NCI-H446 (cell line): ENCODE measurements around the gene KRT75.

ENCODE experiments used
- DNase-seq, 2 experiments: peaks; one replicate each; lab custom pipeline; 2025; lab: John Stamatoyannopoulos, UW

The KRT75 gene

DNA sequence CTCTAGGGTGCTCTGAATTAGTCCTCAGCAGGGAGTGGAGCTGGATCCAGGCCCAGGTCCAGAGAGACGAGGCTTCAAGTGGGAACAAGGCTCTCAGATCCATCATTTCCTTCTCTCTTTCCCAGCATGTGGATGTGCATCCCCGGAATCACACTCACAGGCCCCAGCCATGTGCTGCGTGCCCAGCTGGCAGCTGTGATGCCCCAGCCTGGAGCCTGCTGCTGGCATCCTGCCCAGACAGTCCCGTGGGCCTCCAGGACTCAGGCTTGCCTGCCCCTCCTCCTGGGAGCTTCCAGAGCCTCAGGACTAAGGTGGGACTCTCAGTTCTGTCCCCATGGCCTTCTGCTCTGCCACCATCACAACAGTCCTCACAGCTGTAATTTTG lies 42.6 kb downstream of the KRT75 start:
- peak; percentile 92 for DNase-seq

DNA sequence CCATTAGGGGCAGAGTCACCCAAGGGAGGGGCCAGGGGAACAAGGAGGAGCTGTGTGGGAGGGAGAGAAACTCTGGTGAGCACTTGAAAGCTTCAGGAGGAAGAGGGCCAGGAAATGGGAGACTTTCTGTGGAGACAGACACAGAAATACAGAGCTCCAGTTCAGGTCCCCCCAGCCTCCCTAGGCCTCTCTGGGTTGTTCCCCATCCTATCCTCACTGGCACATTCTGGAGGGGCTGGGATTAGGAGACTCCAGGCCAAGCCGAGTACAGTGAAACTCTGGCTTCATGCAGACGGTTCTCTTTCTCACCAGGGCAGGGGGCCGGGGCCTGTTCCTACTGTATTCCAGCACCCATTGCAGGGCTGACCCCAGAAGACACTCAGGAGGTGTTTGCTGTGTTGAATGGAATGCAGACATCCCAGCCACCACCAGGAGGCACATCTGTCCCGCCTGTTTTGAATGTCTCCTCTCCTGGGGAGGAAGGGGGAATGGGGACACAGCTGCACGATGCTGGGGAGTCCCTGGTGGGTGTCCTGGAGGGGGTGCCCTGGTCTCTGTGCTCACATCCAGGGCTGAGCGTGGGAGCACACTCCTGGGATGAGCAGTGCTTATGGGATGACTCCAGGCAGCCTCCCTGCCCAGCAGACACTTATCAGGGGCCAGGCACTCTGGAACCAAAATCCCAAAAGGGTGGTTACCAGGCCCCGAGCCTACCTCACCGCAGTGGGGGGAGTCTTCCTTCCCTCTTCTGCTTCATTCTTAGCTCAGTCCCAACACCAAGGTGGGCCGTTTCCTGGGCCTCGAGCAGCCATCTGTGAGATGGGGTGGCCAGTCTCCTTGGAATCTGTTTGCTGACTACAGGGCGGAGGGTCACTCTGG lies 43.2 kb downstream of the KRT75 start:
- DNase-seq, result no peak

DNA sequence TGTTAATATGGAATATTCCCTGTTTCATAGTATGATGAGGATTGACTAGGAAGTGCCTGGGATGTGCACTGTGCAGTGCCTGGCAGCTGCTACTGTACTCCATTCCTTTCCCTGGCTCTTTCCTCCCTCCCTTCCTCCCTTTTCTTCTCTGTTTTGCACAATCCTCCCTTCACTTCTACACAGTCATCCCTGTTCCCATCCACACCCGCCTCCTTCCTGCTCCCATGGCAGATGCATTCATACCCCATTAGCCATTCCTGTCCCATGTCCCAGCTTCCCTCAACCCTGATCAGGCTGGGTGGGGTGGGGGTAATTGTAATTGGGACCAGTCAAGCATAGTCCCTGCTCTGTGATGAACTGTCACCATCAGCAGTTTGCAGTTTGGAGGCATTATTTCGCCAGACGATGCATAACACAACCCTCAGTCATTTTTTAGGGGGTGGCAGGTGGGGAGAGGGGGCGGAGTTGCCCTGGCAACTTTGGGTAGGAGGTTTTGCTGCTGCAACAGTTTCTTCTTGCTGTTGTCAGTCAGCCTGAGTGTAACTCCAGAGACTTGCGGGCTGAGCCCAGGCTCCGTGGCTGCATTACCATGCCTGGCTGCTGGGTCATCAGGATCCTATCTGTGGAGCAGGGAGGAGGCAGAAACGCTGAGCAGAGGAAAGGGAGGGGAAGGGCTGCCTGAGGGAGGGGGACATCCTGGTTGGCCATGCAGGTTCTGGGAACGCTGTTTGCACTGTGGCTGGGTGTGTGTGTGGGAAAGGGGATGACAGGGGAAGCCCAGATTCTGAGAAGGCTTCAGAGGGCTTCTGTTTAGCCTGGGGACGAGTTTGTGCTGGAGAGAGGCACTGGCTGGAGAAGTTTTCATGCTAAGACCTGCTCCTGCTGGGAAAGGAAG lies 44.6 kb downstream of the KRT75 start:
- no peak for DNase-seq

DNA sequence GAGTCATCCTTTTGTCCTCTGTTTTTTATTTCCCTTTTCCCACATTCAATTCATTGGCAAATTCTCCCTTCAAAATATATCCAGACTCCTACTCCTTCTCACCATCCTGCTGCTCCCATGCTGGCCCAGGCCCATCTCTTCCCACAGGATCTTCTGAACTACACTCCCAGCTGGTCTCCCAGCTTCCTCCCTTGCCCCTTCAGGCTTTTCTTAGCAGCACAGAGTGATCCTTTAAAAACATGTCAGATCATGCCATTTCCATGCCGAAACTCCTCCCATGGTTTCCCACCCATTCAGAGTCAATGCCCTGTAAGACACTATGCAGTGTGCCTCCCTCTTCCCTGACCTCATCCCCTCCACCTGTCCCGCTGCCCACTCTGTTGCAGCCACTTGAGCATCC lies 46.3 kb downstream of the KRT75 start:
- peak in 1 of 2 experiments; percentile 42 for DNase-seq

DNA sequence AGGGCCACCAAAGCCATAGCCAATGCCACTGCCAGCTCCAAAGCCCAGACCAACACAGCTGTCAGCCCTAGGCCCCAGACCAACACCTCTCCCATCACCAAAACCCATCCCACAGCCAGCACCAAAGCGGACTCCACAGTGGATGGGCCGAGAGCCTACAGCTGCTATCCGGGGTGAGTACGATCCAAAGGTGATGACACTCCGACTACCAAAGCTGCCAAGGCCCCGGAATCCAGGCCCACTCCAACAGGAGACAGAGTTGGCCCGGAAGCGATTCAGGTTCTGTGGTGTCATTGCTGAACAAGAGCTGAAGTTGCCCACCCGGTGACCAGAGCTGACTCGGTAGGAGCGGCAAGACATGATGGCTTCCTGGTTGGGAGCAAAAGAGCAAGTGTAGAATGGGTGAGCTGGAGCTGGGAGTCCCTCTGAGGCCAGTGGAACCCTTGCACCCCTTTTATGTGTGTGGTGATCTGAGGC lies 48.9 kb downstream of the KRT75 start, which contains the start of gene KRT84:
TSS of gene KRT84 (minus strand) at position 427 of the 477 bp plus-strand sequence. CDS start at position 360, 67 bp downstream.
- no peak for DNase-seq

DNA sequence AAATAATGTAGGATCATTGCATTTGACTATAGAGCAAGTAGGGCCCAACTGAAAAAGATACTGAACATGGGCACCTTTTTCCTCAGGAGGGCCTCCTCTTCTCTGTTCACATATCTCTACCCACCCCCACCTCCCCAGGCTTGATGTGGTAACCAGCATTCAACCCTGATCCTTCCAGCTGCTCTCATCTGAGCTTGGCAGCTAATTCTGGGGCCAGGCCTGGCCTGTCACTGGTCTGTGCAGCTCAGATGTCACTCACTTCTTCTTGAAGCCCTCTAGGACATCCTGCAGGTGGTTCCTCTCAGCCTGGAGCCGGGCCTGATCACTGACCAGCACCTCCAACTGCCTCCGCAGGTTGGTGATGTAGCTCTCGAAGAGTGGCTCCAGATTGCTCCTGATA lies 50.8 kb downstream of the KRT75 start:
- no peak for DNase-seq

DNA sequence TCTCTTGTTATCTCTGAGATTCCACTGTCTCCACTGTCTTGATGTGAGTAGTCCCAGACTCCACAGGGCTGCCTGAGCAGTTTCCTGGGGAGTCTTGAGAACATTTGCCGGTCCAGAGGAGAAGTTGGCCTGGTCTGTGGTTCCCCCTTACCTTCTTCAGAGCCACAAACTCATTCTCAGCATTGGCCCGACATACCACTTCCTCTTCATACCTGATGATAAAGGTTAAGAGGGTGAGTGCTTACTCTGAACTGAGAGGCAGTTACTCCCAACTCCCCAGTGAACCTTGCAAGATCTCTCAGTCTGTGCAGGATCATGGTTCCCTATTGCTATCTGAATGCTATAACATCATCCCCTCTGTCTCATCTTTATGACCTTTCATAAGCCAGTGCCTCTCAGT lies 51.3 kb downstream of the KRT75 start:
- DNase-seq, result no peak

DNA sequence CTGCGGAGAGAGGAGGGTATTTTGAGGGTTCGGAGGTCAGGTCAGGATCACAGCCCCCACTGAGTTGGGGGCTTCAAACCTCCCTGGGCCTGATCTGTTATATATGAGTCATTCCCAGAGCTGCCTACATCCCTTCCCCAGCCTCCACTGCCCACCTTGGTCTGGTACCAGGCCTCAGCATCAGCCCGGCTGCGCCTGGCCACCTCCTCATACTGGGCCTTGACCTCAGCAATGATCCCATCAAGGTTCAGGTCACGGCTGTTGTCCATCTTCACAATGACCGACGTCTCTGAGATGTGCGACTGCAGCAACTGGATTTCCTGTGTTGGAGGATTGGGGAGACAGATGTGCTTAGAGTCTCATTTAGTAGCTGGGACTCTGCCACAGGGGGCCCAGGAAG lies 53.0 kb downstream of the KRT75 start:
- no peak for DNase-seq

DNA sequence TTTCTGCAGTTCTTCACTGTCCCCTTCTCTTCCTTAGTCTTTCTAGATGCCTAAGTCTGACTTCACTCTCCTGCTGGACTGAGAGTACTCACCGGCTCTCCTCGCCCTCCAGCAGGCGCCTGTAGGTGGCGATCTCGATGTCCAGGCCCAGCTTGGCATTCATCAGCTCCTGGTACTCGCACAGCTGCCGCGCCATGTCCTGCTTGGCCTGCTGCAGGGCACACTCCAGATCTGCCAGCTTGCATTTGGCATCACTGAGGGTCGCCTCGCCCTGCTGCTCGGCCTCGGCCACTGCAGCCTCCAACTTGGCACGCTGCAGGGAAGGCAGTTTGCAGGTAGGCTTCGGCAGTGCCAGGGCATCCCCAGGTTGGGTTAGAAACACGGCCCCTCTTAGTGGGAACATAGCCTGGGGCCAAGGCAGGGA lies 53.9 kb downstream of the KRT75 start:
- DNase-seq, result peak in 1 of 2 experiments; percentile 41

DNA sequence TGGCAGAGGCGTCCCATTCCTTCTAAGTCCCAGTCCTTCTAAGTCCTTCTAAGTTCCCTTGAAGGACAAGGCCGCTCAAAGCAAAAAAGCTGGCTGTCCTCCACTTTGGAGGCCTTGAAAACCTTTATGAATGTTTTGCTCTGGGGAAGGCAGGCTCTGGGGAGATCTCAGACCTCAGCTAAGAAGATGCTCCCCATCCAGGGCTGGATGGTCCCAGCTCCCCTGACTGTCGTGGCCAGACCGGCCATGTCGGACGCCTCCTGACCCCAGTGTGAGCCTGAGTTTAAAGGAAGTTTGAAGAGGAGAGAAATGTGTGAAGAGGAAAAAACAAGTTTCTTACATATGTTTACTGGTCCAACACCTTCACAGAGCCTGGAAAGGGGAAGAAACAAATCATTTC lies 54.6 kb downstream of the KRT75 start:
- DNase-seq, result no peak

DNA sequence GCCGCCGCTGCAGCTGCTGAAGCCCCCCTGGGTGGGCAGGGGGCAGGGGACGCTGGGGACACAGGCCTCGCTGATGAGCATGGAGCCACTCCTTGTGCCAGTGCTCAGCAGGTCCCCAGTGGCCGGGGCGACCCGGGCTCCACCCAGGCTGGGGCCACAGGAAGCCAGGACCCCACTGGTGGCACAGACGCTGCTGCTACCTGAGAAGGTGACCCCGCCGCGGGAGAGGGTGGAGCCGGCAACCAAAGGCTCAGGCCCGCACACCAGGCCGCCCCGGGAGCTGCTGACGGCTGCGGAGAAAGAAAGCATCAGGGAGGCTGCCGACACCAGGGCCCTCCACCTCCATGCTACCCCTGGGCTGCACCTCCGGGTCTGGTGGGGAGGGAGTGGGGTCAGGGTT lies 56.1 kb downstream of the KRT75 start:
- DNase-seq, result no peak

DNA sequence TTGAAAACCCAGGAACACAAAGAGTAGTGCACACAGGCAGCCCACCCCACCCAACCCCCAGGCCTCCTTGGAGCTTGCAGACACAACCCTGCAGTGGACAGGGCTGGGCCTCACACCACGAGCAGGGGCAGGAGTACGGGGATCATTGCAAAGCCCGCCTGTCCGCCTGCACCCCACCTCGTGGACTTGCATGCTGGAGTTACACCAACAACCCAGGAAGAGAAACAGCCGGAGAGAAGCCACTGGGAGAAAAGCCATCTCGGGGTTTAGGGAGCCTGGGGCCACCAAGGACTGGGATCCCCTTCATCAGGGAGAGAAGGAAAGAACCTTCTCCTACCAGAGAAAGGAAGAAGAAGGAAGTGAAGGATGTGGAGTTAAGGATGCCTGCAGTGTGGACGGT lies 56.9 kb downstream of the KRT75 start:
- no peak for DNase-seq
